Left ventricle myocardium inferior (tissue), 1 donor: Measurements from ENCODE around the gene NES. TPM values are rescaled to one million over a fixed set of nuclear protein-coding genes. Genes with fewer than 3 reads are reported as not detected.
"Not testable (repeated sequence)": the region's sequence is repeated elsewhere in the genome, so short reads cannot be mapped to it uniquely, and the experiment has no call there.

Experiments used
- DNase-seq: peaks from one replicate; pipeline ENCODE4 v3.0.0-alpha.2; 2020
- H3K27ac ChIP-seq: fragments of 200-600 bp; replicated peaks from 2 replicates; pipeline ENCODE4 v1.8.0; 2021
- H3K27me3 ChIP-seq: fragments of 200-600 bp; 2 replicates; pipeline ENCODE4 v1.8.0; 2021; ENCODE audit warnings: low read depth
- H3K36me3 ChIP-seq: fragments of 200-600 bp; 2 replicates; pipeline ENCODE4 v1.8.0; 2021
- H3K4me1 ChIP-seq: fragments of 200-600 bp; 2 replicates; pipeline ENCODE4 v1.8.0; 2021
- H3K4me3 ChIP-seq: fragments of 200-600 bp; 2 replicates; pipeline ENCODE4 v1.8.0; 2021; ENCODE audit warnings: mild to moderate bottlenecking, moderate library complexity
- H3K9me3 ChIP-seq: fragments of 200-600 bp; replicated peaks from 2 replicates; pipeline ENCODE4 v1.8.0; 2021
- CTCF ChIP-seq: fragments of 200-600 bp; IDR thresholded peaks from 2 replicates; pipeline ENCODE4 v1.8.0; 2021; ENCODE audit warnings: antibody characterized with exemption, mild to moderate bottlenecking, borderline replicate concordance
- intact Hi-C: fragments of 100-400 bp; cut with micrococcal nuclease; formaldehyde crosslinking; loops from one replicate; pipeline ENCODE4 v1.11.0; 2022
- total RNA-seq: library from RNA; stranded (reverse); fragmentation: NEBNext Ultra II Directional; extraction: Animal tissue kit (Norgen Biotek cat#: 25700); gene quantifications from one replicate; pipeline ENCODE4 v1.2.1, GENCODE V29; 2021
- donor health status: DM: no; HTN: yes; CAD: no; lungs with severe emphysema.

NES gene
- total RNA-seq, 1 donor from 2014 or later = 164 TPM

- H3K27me3 ChIP-seq = peaks cover 98% of the 10 kb centered on the region
- TF ChIP-seq CTCF = no peak
- peak overlapping the region; percentile 59 for H3K4me3 ChIP-seq
Observed at GRCh38 chr1:156640842-156641706, 36.1 kb downstream of the NES start.

GRCh38 chr1:156639601-156640101 lies 37.6 kb downstream of the NES start:
- Histone ChIP-seq H3K27ac (no peak overlapping the region), H3K36me3 (no peaks in the 10 kb centered on the region), H3K4me3 (no peak overlapping the region), H3K9me3 (no peaks in the 10 kb centered on the region), H3K4me1 (peaks cover 28% of the 10 kb centered on the region), H3K27me3 (peaks cover 94% of the 10 kb centered on the region)
- intact Hi-C loops = no loop called here
- no peak for DNase-seq
- TF ChIP-seq CTCF = no peak

More at GRCh38 chr1:156640842-156641706, 36.1 kb downstream of the NES start:
- DNase-seq = no peak
- Histone ChIP-seq H3K36me3 (no peaks in the 10 kb centered on the region), H3K9me3 (no peaks in the 10 kb centered on the region), H3K4me1 (peaks cover 28% of the 10 kb centered on the region), H3K27ac (no peak overlapping the region)
- intact Hi-C loops = no loop called here

- H3K27me3 ChIP-seq = peaks cover 94% of the 10 kb centered on the region
- TF ChIP-seq CTCF = no peak
- H3K4me1 ChIP-seq = peaks cover 28% of the 10 kb centered on the region
- DNase-seq = no peak
- H3K4me3 ChIP-seq = no peak overlapping the region
- H3K27ac ChIP-seq = no peak overlapping the region
- intact Hi-C loops = no loop called here
- no peaks in the 10 kb centered on the region for H3K9me3 ChIP-seq
- no peaks in the 10 kb centered on the region for H3K36me3 ChIP-seq
Observed at GRCh38 chr1:156638189-156638985, 38.8 kb downstream of the NES start.

DNA sequence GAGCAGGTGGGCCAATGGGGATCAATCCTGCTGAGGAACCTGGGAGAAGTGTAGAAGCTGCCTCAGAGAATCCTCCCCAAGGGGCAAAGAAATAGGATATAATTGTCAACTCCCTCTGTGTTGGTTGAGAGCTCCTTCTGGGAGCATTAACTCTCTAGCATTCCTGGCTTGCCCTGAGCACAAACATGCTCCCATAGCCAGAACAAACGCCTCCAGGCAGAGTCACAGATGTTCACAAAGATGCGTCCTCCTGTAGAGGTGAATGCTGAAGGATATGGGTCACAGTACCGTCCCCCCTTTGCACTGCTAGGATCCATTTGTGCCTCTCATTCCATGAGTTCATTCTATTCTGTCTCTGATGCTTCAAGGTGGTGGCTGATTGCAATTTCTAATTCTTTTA lies 44.9 kb downstream of the NES start:
- intact Hi-C loops = no loop called here
- no peak for DNase-seq
- Histone ChIP-seq H3K27ac (no peak overlapping the region), H3K4me1 (no peaks in the 10 kb centered on the region), H3K36me3 (no peaks in the 10 kb centered on the region), H3K27me3 (peaks cover 93% of the 10 kb centered on the region), H3K9me3 (no peaks in the 10 kb centered on the region), H3K4me3 (no peak overlapping the region)
- no peak for TF ChIP-seq CTCF

- H3K4me1 ChIP-seq, H3K36me3 ChIP-seq, H3K9me3 ChIP-seq, intact Hi-C loops, H3K27ac ChIP-seq, H3K4me3 ChIP-seq, DNase-seq: not testable (repeated sequence)
- peaks cover 94% of the 10 kb centered on the region for H3K27me3 ChIP-seq
Observed at GRCh38 chr1:156631152-156631551, 46.1 kb downstream of the NES start.
